ENCODE data around the gene LBH. TPM values are rescaled to one million over a fixed set of nuclear protein-coding genes. Genes with fewer than 3 reads are reported as not detected.

LBH gene
- total and polyA plus RNA-seq, 2 donors (not counting 3 experiments of a cell fraction or from before 2014, with no cell fraction given), result 5.3 to 5.5 TPM

- Histone ChIP-seq H3K27me3 (ENCODE audit: control insufficient read depth in 2 of 2, insufficient read depth in 2 of 2, low read length in 2 of 2) (no peaks in the 10 kb centered on the region), H3K9ac (replicated peaks; ENCODE audit: extremely low read depth, insufficient read depth, low read length) (no peak overlapping the region), H3K4me3 (replicated peaks in 1 of 3; ENCODE audit: insufficient read depth in 1 of 3, low read depth in 1 of 3, low read length in 3 of 3) (no peak overlapping the region), H3K9me3 (replicated peaks; ENCODE audit: control insufficient read depth, insufficient read depth, low read length) (no peaks in the 10 kb centered on the region), H3K4me2 (ENCODE audit: insufficient read depth, low read length) (no peak overlapping the region), H3K9me1 (replicated peaks; ENCODE audit: control insufficient read depth, extremely low read depth, insufficient read depth, low read length) (no peaks in the 10 kb centered on the region), H3K4me1 (ENCODE audit: control insufficient read depth, extremely low read depth, insufficient read depth, low read length) (peaks cover 10% of the 10 kb centered on the region), H2AFZ (ENCODE audit: low read depth, low read length) (no peak overlapping the region), H3K27ac (ENCODE audit: insufficient read depth, low read depth, low read length) (no peak overlapping the region), H3K36me3 (ENCODE audit: control insufficient read depth in 2 of 2, extremely low read depth in 1 of 2, insufficient read depth in 2 of 2, low read length in 2 of 2) (no peaks in the 10 kb centered on the region), H3K79me2 (ENCODE audit: control insufficient read depth, insufficient read depth, low read length) (no peaks in the 10 kb centered on the region), H4K20me1 (replicated peaks; ENCODE audit: control insufficient read depth, extremely low read depth, insufficient read depth, low read length) (no peaks in the 10 kb centered on the region)
- dilution Hi-C loops (cut with MboI; ENCODE audit: extremely low pct_ligation_motif_present, low sequenced_read_pairs), result no loop called here
- DNase-seq (ENCODE audit: low read depth, low spot score), result no peak
- no peak for FAIRE-seq
- BruUV-seq (replicated peaks), result no TSS peak
- ChIA-PET CTCF (no interaction called here), POLR2A (no interaction called here)
- intact Hi-C loops (cut with micrococcal nuclease), result no loop called here
- no peak for TF ChIP-seq POLR2A (IDR thresholded peaks at IDR 0.05; ENCODE audit: low read depth, low read length)
- no peak for TF ChIP-seq GATA2 (IDR thresholded peaks at IDR 0.05; ENCODE audit: insufficient read depth, insufficient read length, low read depth, low read length)
- TF ChIP-seq, protein P1, sequence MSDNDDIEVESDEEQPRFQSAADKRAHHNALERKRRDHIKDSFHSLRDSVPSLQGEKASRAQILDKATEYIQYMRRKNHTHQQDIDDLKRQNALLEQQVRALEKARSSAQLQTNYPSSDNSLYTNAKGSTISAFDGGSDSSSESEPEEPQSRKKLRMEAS (IDR thresholded peaks at IDR 0.05; ENCODE audit: insufficient read depth, insufficient read length), result no peak
- TF ChIP-seq, protein P2, sequence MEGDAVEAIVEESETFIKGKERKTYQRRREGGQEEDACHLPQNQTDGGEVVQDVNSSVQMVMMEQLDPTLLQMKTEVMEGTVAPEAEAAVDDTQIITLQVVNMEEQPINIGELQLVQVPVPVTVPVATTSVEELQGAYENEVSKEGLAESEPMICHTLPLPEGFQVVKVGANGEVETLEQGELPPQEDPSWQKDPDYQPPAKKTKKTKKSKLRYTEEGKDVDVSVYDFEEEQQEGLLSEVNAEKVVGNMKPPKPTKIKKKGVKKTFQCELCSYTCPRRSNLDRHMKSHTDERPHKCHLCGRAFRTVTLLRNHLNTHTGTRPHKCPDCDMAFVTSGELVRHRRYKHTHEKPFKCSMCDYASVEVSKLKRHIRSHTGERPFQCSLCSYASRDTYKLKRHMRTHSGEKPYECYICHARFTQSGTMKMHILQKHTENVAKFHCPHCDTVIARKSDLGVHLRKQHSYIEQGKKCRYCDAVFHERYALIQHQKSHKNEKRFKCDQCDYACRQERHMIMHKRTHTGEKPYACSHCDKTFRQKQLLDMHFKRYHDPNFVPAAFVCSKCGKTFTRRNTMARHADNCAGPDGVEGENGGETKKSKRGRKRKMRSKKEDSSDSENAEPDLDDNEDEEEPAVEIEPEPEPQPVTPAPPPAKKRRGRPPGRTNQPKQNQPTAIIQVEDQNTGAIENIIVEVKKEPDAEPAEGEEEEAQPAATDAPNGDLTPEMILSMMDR (IDR thresholded peaks at IDR 0.05; ENCODE audit: extremely low read depth in 1 of 2, insufficient read depth in 1 of 2, low read depth in 1 of 2, low read length in 2 of 2), result no peak
- no peak for TF ChIP-seq MYC (IDR thresholded peaks at IDR 0.05; ENCODE audit: low read depth, low read length)
These were observed 35.4 kb downstream of the LBH start for GRCh38 chr2:30266705-30267104.

Measured in endothelial cell of umbilical vein (primary cell).